ENCODE results near the gene PACSIN1.

DNA sequence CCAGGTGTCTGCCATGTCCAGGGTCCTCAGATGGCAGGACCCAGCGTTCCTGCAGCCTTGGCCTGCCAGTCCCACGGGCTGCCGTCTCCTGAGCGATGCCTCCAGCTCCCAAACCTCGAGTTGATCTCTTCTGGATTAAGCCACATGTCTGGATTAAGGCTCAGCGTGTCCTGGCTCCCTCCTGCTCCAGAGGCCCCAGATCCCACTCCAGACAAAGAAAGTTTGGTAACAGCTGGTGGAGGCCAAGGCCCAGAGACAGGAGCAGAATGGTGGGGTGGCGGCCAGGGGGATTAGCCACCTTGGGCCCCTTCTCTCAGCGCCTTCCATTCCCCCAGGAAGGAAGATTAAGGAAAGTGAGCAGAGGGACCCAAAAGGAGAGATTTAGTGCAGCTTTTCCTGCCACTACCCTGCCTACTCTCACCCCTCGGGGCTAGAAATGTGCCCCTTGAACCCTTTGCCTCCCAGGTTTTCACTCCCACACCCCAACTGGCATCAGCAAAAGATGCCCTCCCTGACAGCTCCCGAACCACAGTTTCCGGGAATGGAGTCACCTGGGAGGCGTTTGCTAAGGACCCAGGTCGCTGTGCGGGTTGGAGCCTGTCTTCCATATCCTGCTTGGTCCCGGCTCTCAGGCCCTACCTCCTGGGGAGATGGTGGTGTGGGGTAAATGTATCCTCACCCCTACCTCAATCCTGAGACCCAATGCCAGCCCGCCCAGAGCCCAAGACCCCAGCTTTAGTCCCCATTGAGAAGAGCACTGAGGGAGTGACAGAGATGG, 83.3 kb downstream of the PACSIN1 start:
- TF ChIP-seq, protein P1, sequence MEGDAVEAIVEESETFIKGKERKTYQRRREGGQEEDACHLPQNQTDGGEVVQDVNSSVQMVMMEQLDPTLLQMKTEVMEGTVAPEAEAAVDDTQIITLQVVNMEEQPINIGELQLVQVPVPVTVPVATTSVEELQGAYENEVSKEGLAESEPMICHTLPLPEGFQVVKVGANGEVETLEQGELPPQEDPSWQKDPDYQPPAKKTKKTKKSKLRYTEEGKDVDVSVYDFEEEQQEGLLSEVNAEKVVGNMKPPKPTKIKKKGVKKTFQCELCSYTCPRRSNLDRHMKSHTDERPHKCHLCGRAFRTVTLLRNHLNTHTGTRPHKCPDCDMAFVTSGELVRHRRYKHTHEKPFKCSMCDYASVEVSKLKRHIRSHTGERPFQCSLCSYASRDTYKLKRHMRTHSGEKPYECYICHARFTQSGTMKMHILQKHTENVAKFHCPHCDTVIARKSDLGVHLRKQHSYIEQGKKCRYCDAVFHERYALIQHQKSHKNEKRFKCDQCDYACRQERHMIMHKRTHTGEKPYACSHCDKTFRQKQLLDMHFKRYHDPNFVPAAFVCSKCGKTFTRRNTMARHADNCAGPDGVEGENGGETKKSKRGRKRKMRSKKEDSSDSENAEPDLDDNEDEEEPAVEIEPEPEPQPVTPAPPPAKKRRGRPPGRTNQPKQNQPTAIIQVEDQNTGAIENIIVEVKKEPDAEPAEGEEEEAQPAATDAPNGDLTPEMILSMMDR (IDR thresholded peaks at IDR 0.05): no peak
- TF ChIP-seq POLR2A (IDR thresholded peaks at IDR 0.05): no peak

Data from stomach (tissue), 4 donors.